Kidney (tissue), 14 donors: Measurements from ENCODE around the gene UBA1. TPM values are rescaled to one million over a fixed set of nuclear protein-coding genes. Genes with fewer than 3 reads are reported as not detected.
A peak's percentile ranks its signal among the peaks of the same experiment; 100 is the strongest.

Experiments used
- DNase-seq, 5 donors: peaks; one replicate each; pipeline ENCODE4 v3.0.0-alpha.2; 2013 to 2020
- FAIRE-seq: peaks from 2 replicates; lab custom pipeline; 2012; peaks lifted over from hg19 to GRCh38; lab: Jason Lieb, UNC
- H3K27ac ChIP-seq, 2 donors: one replicate each; pipeline ENCODE4 v1.7.0; 2013; ENCODE audit warnings: low read depth in 2 of 2, low read length in 2 of 2, inconsistent platforms in 1 of 2
- H3K27me3 ChIP-seq: one replicate; pipeline ENCODE4 v1.7.1; 2013; ENCODE audit warnings: low read length, inconsistent platforms; ENCODE audit not compliant: control insufficient read depth, insufficient read depth
- H3K36me3 ChIP-seq, 3 donors: one replicate each; pipeline versions ENCODE4 v1.7.0 to v1.7.1; 2013; ENCODE audit warnings: low read length in 3 of 3, control low read depth in 1 of 3, inconsistent platforms in 1 of 3; ENCODE audit not compliant: insufficient read depth in 3 of 3, control insufficient read depth in 2 of 3
- H3K4me1 ChIP-seq, 3 donors: one replicate each; pipeline versions ENCODE4 v1.7.0 to v1.7.1; 2013; ENCODE audit warnings: low read length in 3 of 3, inconsistent platforms in 1 of 3, low read depth in 1 of 3; ENCODE audit not compliant: control insufficient read depth in 2 of 3, insufficient read depth in 2 of 3
- H3K4me3 ChIP-seq, 3 donors: one replicate each; pipeline versions ENCODE4 v1.7.0 to v1.8.1; 2013; ENCODE audit warnings: low read length in 3 of 3, control low read depth in 1 of 3, inconsistent platforms in 1 of 3
- H3K9ac ChIP-seq, 3 donors: one replicate each; pipeline versions ENCODE4 v1.7.0 to v1.7.1; 2013; ENCODE audit warnings: low read length in 3 of 3, control low read depth in 1 of 3, inconsistent platforms in 1 of 3
- H3K9me3 ChIP-seq, 3 donors: one replicate each; pipeline versions ENCODE4 v1.7.0 to v1.7.1; 2013; ENCODE audit warnings: low read length in 3 of 3, control low read depth in 1 of 3, inconsistent platforms in 1 of 3; ENCODE audit not compliant: control insufficient read depth in 2 of 3, insufficient read depth in 1 of 3
- intact Hi-C: fragments of 100-400 bp; cut with DNase I; formaldehyde crosslinking; loops from one replicate; pipeline ENCODE4 v1.11.1; 2022
- polyA plus RNA-seq: library from polyadenylated mRNA; stranded (reverse); fragments of 350-450 nt; fragmentation: Illumina TruSeq; extraction: RNeasy Lipid Tissue Mini Kit (QIAGEN cat#74804); gene quantifications from one replicate; pipeline ENCODE4 v1.2.3, GENCODE V29; 2014; ENCODE audit warnings: low read depth, low replicate concordance; ENCODE audit not compliant: insufficient read depth
- total RNA-seq: library from RNA; stranded (reverse); fragmentation: NEBNext Ultra II Directional; extraction: Animal tissue kit (Norgen Biotek cat#: 25700); gene quantifications from one replicate; pipeline ENCODE4 v1.2.1, GENCODE V29; 2021
- TF ChIP-seq, protein P1 (sequence below): IDR thresholded peaks from 3 replicates; pipeline ENCODE4 v1.5.1; 2012; ENCODE audit warnings: mild to moderate bottlenecking, moderate library complexity, borderline replicate concordance; ENCODE audit not compliant: insufficient read depth; ENCODE audit errors: extremely low read depth
- donor health status: control.
- donor health status: control.
- donor health status: control.
- donor health status: control.
- donor health status: control.
- donor health status: DM: yes; HTN: yes; CAD: no.
- donor health status: Normal renal cell carcinoma (clear cell type).

UBA1 gene
- total and polyA plus RNA-seq, 2 donors from 2014 or later = 155 to 218 TPM

GRCh38 chrX:47232197-47232802 is 38.7 kb downstream of the UBA1 start:
- H3K27ac ChIP-seq = peak overlapping the region; percentile 98 to 99
- peaks cover 11% of the 10 kb centered on the region for H3K27me3 ChIP-seq
- no peak for FAIRE-seq
- intact Hi-C loops = no loop called here
- no peaks in the 10 kb centered on the region for H3K9me3 ChIP-seq
- peaks cover 0 to 4% (median 4%) of the 10 kb centered on the region in 3 donors for H3K4me1 ChIP-seq
- H3K9ac ChIP-seq = peak overlapping the region; percentile 43 to 89 (median 73)
- DNase-seq = peak in 1 of 5 donors; percentile 28
- peaks cover 0 to 5% (median 0%) of the 10 kb centered on the region in 3 donors for H3K36me3 ChIP-seq
- H3K4me3 ChIP-seq = peak overlapping the region; percentile 60 to 80 (median 79)
- TF ChIP-seq, protein P1, sequence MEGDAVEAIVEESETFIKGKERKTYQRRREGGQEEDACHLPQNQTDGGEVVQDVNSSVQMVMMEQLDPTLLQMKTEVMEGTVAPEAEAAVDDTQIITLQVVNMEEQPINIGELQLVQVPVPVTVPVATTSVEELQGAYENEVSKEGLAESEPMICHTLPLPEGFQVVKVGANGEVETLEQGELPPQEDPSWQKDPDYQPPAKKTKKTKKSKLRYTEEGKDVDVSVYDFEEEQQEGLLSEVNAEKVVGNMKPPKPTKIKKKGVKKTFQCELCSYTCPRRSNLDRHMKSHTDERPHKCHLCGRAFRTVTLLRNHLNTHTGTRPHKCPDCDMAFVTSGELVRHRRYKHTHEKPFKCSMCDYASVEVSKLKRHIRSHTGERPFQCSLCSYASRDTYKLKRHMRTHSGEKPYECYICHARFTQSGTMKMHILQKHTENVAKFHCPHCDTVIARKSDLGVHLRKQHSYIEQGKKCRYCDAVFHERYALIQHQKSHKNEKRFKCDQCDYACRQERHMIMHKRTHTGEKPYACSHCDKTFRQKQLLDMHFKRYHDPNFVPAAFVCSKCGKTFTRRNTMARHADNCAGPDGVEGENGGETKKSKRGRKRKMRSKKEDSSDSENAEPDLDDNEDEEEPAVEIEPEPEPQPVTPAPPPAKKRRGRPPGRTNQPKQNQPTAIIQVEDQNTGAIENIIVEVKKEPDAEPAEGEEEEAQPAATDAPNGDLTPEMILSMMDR = no peak

- H3K36me3 ChIP-seq = peaks cover 0 to 5% (median 0%) of the 10 kb centered on the region in 3 donors
- peak within 1 kb of the TSS; percentile 98 to 99 for H3K27ac ChIP-seq
- H3K27me3 ChIP-seq = peaks cover 11% of the 10 kb centered on the region
- TF ChIP-seq, protein P1 = no peak
- peak within 1 kb of the TSS; percentile 79 to 85 (median 80) for H3K4me3 ChIP-seq
- FAIRE-seq (no peak), DNase-seq (peak; percentile 78 to 88 (median 85))
- intact Hi-C loops = no loop called here
- H3K4me1 ChIP-seq = peaks cover 0 to 4% (median 4%) of the 10 kb centered on the region in 3 donors
- peak within 1 kb of the TSS; percentile 88 to 90 (median 89) for H3K9ac ChIP-seq
- H3K9me3 ChIP-seq = no peaks in the 10 kb centered on the region
Observed at GRCh38 chrX:47232803-47233332, 39.2 kb downstream of the UBA1 start, which contains the start of gene USP11. Gene USP11 (plus strand): TSS chrX:47233009. CDS start chrX:47233044, 35 bp downstream.

- DNase-seq = peak; percentile 95 to 98 (median 96)
- Histone ChIP-seq H3K27me3 (peaks cover 11% of the 10 kb centered on the region), H3K27ac (peak overlapping the region; percentile 98 to 99), H3K9me3 (no peaks in the 10 kb centered on the region), H3K4me1 (peaks cover 0 to 4% (median 4%) of the 10 kb centered on the region in 3 donors), H3K36me3 (peaks cover 0 to 4% (median 0%) of the 10 kb centered on the region in 3 donors), H3K9ac (peak overlapping the region; percentile 76 to 90 (median 88)), H3K4me3 (peak overlapping the region; percentile 79 to 85 (median 80))
- peak; percentile 79 for FAIRE-seq
- intact Hi-C loops = no loop called here
- TF ChIP-seq, protein P1 = no peak
Observed at GRCh38 chrX:47233333-47234113, 39.9 kb downstream of the UBA1 start.
